Skin of body (tissue), 2 donors: ENCODE data around the gene TP63. TPM values are rescaled to one million over a fixed set of nuclear protein-coding genes. Genes with fewer than 3 reads are reported as not detected.
A peak's percentile ranks its signal among the peaks of the same experiment; 100 is the strongest.

Experiments
- DNase-seq: peaks from one replicate; lab custom pipeline; 2025; lab: John Stamatoyannopoulos, UW
- total RNA-seq: library from RNA; depleted of rRNA; stranded (reverse); fragments of >200 nt; gene quantifications from one replicate; pipeline ENCODE4 v1.2.3, GENCODE V29; 2014

TP63 gene
- total RNA-seq, 1 donor from 2014 or later: 86.9 TPM

DNA sequence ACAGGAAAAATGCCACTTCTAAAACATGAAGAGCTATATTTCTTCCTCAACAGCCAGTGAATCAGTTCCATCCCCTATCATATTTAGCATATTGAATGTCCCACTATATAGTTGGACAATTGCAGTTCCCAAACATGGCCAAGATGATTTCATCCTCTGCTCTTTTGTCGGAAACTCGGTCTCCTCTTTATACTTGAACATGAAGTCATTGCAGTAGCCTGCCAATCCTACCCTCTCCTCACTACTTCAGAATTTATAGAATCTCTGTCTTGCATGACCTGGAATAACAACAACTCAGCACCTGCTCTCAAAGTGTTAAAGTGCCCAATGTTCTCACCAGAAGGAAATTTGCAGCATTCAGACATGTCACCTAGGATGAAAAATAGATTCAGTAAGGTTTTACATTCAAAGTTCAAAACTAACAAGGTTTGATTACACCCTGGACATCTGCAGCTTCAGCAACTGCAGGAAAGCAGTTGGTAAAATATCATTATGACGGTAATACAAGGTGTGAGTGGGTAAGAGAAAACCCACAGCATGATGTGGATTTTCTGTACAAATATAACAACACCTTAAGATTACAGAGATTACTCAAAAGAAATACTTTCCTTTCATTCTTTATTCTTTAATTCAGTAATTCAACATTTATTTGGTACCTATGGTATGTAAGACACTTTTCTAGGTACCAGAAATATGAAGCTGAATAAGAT lies 52.5 kb downstream of the TP63 start:
- peak; percentile 71 for DNase-seq

DNA sequence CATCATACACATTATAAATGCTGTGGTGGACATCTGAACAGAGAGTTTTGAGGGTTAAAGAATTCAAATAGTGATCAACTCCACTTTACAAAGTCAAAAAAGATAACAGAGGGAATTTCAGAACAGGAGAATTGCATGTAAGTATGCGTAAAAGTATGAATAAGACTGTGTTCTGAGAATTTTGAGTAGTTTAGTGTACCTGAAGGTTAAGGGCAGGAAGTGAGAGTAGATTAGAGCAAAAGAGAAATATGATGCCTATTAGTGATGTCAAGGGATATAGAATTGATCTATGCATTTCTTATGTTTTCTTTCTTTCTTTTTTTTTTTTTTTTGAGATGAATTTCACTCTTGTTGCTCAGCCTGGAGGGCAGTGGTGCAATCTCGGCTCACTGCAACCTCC lies 53.1 kb downstream of the TP63 start:
- no peak for DNase-seq

DNA sequence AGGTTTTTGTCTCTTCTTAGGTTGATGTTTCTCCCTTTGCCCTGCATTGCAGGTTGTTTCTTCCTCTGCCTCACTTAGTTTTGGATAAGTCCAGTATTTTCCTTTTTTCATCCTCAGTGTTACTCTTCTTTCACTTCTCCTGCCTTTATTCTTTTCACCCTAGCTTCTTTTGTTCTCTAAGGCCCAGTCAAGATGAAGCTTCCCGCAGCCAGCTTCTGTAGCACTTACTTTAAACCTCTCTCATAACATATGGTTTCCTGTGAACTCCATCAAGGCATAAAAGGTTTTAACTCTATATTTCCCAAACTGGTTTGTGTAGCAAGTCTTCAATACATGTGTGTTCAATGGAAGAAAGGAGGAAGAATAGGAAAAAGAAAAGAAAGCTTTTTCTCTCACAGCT lies 54.1 kb downstream of the TP63 start:
- DNase-seq: no peak

DNA sequence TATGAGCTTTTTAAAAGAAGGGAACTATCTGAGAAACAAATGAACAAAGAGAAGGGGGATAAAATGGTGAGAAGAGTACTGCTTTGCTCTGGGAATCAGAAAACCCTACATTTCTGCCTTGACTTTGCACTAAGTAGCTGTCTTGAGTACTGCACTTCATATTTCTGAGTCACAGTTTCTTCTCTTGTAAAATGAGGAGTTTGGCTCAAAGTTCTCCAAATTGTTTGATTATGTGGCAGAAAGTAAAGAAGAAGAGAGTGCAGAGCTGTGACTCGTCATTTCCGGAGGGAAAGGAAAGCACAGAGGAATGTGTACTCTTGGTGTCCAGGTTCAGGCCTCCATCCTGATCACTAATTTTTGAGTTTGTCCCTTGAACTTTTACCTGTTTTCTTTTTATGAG lies 54.7 kb downstream of the TP63 start:
- DNase-seq: no peak

DNA sequence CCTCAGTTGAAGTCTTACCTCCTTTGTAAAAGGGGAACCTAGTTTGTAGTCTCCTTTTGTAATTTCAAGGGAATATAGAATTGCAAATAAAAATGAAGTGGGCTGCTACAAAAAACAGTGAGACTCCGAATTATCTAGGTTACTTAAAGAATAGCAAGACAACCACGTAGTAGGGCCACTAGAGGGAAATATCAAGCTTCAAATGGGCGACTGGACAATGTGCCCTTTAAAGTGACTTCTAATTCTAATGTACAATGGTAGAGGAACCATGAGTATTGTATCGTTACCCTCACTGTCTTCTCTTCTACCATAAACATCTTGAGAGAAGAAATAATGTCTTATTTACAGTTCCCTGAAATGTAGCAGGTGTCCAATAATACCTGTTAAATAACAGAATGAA lies 56.3 kb downstream of the TP63 start:
- no peak for DNase-seq

DNA sequence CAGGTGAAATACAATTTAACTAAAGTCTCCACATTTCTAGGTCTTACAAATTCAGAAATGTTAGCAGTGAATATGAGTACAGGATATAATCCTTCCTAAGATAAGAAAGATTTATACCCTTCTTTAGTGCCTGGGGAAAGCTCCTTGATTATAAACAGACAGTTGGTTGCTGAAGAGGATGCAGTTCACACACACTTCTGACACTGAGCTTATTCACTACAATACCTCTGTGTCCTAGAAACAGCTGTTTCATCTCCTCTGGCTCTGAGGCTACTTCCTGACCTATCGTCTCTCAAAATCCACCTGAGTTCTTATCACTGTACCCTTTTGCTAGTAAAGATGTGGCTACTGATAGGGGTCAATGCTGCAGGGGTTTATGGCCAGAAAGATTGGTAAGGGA lies 57.1 kb downstream of the TP63 start:
- DNase-seq: no peak

DNA sequence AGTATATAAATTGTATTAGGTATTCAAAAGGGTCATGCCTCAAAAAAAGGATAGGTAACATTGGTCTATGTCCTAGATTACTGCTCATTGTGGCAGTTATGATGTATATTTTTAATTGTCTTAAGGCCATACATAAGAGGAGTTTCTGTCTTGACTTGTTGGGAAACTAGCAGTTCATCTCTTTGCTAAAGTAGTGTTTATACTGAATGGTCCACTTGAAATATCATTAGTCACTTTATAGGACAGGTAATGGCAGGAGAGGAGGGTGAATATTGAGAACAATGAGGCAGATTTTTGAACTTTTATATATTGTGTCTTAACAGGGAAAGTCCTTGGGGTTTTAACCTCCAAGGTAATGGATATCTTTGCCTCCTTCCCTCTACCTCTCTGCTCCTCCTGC lies 58.4 kb downstream of the TP63 start:
- no peak for DNase-seq

DNA sequence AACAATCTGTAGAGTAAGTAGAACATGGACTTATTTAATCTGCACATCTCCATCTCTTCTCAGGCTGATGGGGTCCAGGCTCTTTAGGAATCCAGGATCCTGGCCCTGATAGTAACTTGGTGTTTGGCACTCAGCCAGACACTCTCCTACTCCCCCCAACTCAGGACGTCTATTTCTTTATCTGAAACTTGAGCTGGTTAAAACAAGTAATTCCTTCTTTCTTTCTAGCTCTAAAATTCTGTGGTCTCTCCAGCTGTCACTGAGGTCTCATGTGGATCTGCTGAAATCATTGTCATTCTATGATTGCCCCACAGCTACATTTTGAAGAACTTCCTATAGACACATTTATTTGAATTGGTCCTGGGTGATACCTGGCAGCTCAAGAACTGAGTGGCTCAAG lies 59.0 kb downstream of the TP63 start:
- no peak for DNase-seq

DNA sequence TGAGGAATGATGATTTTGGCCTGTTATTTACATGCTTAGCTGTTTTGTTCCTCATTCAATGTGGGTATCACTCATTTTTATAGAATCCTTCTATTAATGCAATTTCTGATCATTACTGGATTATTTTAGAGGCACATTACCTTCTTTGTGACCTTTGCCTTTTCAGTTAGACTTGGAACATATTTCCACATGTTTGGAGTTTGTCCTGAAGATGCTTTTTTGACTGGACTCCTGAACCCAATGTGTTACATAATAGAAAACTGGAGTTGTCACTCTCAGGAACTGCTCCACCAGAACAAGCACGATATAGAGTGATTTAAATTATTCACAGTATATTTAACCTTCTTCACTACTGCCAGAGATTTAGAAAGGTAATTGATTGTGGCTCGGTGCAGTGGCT lies 59.5 kb downstream of the TP63 start:
- DNase-seq: no peak

DNA sequence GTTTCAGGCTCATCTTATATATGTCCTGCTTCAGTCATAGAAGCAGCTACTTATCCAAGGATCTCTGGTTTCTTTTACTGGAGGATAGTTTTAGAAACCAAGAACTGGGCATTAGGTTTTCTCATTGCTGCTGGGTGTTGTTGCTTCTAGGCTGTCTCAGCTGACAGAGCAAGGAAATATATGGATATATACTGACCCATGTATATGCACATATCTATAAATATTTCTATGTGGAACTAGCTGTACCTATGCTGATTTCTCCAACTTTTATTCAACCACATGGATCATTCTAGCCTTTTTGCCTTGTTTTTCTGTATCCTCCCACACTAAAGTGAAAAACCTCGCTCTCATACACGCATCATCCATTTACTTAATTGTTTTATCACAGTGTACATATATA lies 64.2 kb downstream of the TP63 start:
- no peak for DNase-seq

DNA sequence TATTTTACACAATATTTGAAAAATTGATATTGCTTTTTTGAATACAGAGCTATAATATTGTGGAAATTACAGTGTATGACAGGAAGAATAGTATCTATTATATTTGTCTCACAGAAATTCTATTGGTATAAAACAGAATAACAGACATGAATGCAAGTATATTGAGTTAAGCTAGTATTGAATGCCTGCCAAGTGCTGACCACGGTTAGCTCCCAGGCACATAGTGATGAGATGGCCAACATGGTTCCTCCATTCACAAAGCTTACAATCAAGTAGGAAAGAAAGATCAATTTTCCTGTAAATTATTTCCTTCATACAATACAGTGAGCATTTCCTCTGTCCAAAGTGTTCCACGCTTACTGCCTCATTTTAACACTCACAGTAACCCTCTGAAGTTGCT lies 67.6 kb downstream of the TP63 start:
- DNase-seq: no peak

DNA sequence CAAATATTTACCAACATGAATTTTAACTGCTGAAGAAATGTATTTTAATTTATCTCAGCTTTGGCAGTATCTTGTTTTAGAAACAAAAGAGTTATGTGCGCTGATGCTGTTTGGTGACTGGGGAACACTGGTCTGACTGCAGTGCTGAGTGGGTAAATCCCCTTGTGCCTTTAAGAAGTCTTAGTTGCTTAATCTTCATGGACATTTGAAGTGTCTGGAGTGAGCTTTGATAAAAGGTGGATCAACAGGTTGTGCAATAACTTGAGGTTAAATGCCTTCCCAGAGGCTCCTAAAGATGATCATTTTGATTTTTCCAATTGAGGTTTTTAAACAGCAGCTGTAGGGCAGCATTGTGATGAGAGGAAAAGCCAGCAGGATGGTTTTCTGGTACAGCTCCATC lies 68.7 kb downstream of the TP63 start:
- no peak for DNase-seq

DNA sequence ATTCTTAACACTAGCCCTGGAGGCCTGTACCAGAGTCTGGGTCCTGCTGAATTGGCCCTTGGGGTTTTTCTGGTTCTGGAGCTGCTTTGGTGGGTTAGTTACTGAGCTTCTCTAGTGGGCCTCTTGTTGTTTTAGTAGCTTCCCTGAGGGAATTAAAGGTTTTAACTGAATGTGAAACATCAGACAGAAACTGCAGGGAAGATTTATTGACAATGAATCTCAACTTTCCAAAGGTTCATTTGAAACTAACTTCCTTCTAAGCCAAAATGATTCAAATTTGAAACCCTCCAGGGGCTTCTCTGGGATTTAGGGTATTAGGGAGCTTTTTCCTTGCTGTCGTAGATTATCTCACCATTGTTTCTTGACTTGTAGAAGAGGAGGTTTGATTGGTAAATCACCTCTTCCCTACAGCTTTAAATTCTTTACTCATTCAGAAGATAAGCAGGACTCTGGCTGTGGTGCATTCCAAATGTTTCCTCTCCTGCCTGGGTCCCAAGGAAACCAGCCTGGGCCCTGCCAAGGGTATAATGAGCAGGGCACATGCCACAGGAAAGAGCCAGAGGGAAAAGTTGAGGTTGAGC lies 71.0 kb downstream of the TP63 start:
- DNase-seq: no peak

DNA sequence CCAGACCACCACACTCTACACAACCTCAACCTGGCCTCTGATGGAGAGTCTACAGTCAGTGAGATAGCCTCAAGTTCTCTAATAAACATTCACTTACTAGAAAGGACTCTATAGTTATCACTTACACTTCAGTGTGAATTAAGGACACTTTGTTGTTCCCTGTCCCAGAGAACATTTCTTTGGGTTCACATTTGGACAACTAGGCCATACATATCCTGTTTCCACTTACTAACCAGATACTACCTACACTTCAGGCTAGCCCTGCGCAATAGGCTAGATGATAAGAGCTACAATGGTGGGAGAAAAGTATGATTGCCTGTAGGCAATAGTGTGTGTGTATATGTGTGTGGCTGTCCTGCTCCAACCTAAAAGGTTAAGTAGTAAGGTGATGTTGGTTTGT lies 72.7 kb downstream of the TP63 start:
- no peak for DNase-seq

DNA sequence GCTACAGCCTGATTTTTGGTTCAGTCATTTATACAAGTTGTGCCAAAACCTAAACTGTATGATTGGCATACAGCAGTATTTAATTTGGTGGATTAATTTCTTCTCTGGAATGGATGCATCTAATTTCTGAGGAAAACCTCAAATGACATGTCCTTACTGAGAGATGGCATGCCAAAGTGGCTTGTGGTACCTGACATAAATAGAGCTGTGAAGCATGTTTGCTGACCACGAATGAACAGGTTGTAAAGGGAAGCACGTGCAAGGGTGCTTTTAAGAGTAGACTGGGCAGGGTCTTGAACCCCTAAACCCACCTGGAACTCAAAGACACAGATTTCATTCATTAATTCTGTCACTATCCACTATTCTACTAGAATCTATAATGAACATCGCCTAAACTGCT lies 77.2 kb downstream of the TP63 start:
- DNase-seq: no peak

DNA sequence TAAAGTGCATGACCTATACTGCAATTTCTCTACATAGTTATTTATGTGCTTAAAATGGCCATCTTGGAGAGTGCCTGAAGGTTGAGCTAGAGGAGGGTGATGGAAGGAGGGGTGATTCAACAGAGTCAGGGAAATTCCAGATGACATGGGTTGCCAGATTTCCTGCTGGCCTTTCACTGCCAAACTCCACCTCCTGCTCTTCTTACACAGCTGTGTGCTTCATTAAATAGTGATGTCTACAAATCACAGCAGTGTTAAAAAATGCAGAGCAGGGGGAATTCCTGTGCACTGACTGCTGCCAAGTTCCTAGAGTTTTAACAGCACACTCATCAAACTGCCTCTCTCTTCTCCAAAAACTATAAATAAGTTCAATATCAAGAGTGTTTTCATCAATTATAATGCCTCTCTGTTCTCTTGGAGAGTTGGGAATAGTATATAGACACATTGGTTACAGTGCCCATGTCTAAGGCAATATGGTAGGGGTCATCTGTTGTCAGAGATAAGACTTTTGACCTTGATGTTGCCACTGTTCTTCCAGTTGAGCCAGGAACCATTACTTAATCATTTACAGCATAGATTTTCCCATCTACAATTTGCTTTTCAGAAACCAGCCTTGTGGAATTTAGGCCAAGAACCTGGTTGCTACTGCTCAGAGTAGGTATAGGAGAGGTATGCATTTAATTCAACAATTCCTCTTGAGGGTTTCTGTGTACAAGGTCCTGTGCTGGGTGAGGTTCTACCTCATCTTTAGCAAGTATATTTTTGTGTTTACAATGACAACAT lies 79.6 kb downstream of the TP63 start:
- peak; percentile 97 for DNase-seq

DNA sequence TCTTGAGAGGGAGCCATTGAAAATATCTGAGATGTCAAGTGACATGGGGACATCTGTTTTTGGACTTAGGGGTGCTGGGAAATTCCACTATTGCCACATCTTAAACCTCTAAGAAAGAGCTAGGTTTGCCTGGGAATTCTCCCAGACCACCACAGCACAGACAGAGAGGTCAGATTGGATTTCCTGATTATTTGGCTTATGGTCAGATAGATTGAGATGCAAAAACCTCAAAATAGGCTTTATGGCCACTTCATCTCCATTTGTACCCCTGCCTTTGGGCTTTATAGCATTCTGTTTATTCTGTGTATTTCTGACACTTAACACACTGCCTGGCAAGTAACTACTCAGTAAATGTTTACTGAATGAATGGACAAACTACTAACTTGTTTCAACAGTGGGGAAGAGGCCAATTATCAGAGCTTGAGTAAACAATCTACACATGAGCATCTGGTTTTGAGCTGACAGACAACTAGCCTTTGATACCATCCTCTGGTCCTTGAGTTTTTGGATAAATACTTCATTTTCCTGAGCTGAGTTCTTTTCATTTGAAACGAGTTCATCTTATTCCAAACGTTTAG lies 81.8 kb downstream of the TP63 start:
- no peak for DNase-seq

DNA sequence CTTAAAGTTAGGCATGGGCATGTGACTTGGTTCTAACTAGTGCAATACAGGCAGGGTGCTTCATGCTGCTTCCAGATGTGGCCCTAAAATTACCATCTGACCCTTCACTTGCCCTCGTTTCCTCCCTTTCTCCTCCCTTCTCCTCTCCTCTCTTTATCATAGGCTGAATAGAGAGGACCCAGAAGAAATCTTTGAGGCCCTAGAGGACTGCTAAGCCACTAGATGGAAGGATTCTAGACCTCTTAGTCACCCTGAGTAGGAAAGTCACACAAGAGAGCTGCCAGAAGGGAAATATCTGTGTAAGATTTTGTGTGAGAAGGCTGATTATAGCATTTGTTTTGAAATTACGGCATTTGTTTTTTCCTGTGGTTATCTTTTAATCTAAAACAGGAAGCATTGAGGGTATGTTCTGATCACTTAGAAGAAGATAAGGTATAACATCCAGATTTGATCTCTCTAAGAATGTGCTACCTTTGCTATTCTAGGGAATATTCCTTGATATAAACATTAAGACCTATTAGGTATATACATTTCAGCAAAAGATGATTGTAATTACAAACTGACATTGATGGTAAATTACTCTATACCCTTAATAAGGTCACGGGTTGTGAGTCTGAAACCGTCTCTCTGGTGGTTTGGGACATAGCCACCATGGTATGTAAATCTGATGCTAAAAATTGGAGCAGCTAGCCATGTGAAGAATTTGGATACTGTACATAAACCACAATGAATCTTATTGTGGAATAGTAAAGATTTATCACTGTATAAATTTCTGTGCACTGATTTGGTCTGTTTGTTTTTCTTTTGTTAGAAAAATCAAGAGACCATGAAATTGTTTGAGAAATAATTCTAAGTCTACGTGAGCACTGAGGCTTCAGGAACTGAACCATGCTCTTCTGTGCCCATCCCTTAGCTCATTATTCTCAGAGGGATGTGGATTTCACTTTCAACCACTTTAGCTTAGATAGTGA lies 84.1 kb downstream of the TP63 start:
- DNase-seq: peak; percentile 57

DNA sequence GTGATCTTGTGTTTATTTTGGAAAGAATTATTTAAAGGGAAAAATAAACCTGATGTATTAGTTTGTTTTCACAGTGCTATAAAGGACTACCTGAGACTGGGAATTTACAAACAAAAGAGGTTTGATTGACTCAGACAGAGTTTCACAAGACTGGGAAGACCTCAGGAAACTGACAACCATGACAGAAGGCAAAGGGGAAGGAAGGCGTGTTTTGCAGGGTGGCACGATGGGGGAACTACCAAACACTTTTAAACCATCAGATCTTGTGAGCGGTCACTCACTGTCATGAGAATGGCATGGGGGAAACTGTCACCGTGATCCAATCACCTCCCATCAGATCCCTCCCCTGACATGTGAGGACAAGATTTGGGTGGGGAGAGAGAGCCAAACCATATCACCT lies 87.0 kb downstream of the TP63 start:
- DNase-seq: no peak

DNA sequence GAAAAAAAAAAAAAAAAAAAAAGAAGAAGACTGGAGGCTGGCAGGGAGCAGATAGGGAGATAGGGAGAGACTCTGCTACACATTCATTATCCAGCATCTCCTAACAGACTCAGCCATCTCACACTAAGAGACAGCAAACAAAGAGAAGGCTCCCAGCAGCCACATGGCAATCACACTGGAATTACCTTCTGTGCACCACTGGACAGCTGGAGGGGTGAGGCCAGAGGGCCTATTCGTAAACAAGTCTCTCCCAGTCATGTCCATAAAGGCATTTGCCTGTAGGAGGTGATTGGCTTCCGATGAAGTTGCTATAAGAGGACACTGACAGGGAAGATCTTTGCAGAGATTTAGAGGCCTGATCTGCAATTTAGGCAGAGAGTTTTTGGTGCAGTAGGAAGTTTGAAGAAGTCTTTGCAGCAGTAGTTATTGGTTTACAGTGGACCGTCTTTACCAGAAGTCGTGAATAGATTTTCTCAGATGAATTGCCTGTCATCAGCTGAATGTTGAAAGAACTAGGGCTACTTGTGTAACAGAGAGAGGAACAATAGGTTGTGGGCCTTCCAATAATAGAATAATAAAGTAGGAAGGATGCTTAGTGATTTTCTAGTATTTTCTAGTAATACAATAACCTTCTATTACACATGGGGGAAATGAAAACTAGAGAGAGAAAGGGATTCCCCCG lies 89.7 kb downstream of the TP63 start:
- DNase-seq: peak; percentile 9
